H7 (cell line): Measurements from ENCODE around the gene RNU6-9. TPM values are rescaled to one million over a fixed set of nuclear protein-coding genes. Genes with fewer than 3 reads are reported as not detected.
"Not testable (repeated sequence)": the region's sequence is repeated elsewhere in the genome, so short reads cannot be mapped to it uniquely, and the experiment has no call there.

Experiments used
- DNase-seq: peaks from one replicate; pipeline ENCODE4 v3.0.0; 2012
- H3K27me3 ChIP-seq: 2 replicates; pipeline ENCODE4 v1.6.0; 2011; ENCODE audit warnings: mild to moderate bottlenecking, low read length; ENCODE audit not compliant: control insufficient read depth, insufficient read depth
- H3K36me3 ChIP-seq: replicated peaks from 2 replicates; pipeline ENCODE4 v1.5.1; 2011; ENCODE audit warnings: low read length; ENCODE audit not compliant: control insufficient read depth, insufficient read depth
- H3K4me3 ChIP-seq: 2 replicates; pipeline ENCODE4 v1.5.1; 2011; ENCODE audit warnings: low read depth, mild to moderate bottlenecking, control low read depth, low read length, moderate library complexity; ENCODE audit not compliant: insufficient read depth
- total RNA-seq: library from RNA; depleted of rRNA; stranded (reverse); fragments of >200 nt; shearing (Covaris generic); gene quantifications from 2 replicates; pipeline ENCODE4 v1.2.3, GENCODE V29; 2014

The RNU6-9 gene
- total RNA-seq, 1 experiment from 2014 or later, result not detected

GRCh38 chr19:879711-880438, 13.4 kb upstream of the RNU6-9 start:
- H3K36me3 ChIP-seq, result peaks cover 5% of the 10 kb centered on the region
- peak; percentile 77 for DNase-seq
- H3K4me3 ChIP-seq, result no peak overlapping the region
- no peaks in the 10 kb centered on the region for H3K27me3 ChIP-seq

GRCh38 chr19:881385-882071, 11.8 kb upstream of the RNU6-9 start:
- no peak overlapping the region for H3K4me3 ChIP-seq
- no peak for DNase-seq
- peaks cover 5% of the 10 kb centered on the region; the same call in 1 of the 2 replicates for H3K36me3 ChIP-seq
- no peaks in the 10 kb centered on the region for H3K27me3 ChIP-seq

GRCh38 chr19:882871-883497, 10.3 kb upstream of the RNU6-9 start:
- peaks cover 5% of the 10 kb centered on the region; the same call in 1 of the 2 replicates for H3K36me3 ChIP-seq
- no peaks in the 10 kb centered on the region for H3K27me3 ChIP-seq
- no peak for DNase-seq
- H3K4me3 ChIP-seq, result no peak overlapping the region

DNA sequence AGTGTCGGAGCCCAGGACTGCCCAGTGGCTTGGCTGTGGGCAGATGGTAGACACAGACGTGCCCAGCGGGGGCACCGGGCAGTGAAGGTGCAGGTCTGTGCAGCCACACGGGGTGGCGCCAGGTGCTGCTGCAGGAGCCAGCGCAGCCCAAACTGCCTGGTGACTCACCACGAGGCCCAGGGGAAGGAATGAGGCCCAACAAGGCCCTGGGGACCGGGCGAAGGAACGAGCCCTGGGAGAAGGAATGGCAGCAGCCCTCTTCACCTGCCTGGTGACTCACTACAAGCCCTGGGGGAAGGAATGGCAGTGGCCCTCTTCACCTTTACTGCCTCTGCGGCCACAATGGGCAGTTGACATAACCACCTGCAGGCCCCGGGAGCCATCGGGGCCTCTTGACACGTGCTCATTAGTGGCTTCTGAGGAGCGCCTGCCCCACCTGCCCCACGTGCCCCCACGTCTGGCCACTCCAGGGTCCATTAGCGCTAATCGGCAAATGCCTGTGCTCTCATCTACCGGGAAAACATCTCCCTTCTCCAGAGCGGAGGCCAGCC, 9.5 kb upstream of the RNU6-9 start:
- H3K27me3 ChIP-seq, result no peaks in the 10 kb centered on the region
- peak; percentile 76 for DNase-seq
- H3K36me3 ChIP-seq, result peaks cover 5% of the 10 kb centered on the region; the same call in 1 of the 2 replicates
- no peak overlapping the region for H3K4me3 ChIP-seq

- Histone ChIP-seq H3K27me3 (no peaks in the 10 kb centered on the region), H3K4me3 (no peak overlapping the region), H3K36me3 (peaks cover 7% of the 10 kb centered on the region)
- DNase-seq, result no peak
These were observed 8.7 kb upstream of the RNU6-9 start for GRCh38 chr19:884420-885211.

- DNase-seq, result no peak
- Histone ChIP-seq H3K4me3 (no peak overlapping the region), H3K27me3 (no peaks in the 10 kb centered on the region), H3K36me3 (peaks cover 7% of the 10 kb centered on the region)
These were observed 7.6 kb upstream of the RNU6-9 start for GRCh38 chr19:885536-886224.

GRCh38 chr19:887072-887471, 6.2 kb upstream of the RNU6-9 start:
- DNase-seq, result no peak
- H3K27me3 ChIP-seq, result no peaks in the 10 kb centered on the region
- no peak overlapping the region for H3K4me3 ChIP-seq
- peaks cover 2% of the 10 kb centered on the region for H3K36me3 ChIP-seq

DNA sequence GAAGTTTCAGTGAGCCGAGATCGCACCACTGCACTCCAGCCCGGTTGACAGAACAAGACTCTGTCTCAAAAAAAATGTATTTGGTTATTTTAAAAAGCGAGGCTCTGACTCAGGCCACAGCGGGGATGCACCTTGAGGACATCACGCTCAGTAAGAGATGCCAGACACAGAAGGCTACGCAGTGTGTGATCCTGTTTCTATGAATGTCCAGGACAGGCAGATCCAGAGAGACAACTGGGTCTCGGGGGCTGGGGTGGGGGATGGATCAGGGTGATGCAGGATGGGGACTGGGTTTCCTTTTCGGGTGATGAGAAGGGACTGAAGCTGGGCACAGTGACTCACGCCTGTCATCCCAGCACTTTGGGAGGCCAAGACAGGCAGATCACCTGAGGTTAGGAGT, 5.7 kb upstream of the RNU6-9 start:
- H3K36me3 ChIP-seq, result peaks cover 2% of the 10 kb centered on the region
- no peaks in the 10 kb centered on the region for H3K27me3 ChIP-seq
- H3K4me3 ChIP-seq, result no peak overlapping the region
- DNase-seq, result no peak

DNA sequence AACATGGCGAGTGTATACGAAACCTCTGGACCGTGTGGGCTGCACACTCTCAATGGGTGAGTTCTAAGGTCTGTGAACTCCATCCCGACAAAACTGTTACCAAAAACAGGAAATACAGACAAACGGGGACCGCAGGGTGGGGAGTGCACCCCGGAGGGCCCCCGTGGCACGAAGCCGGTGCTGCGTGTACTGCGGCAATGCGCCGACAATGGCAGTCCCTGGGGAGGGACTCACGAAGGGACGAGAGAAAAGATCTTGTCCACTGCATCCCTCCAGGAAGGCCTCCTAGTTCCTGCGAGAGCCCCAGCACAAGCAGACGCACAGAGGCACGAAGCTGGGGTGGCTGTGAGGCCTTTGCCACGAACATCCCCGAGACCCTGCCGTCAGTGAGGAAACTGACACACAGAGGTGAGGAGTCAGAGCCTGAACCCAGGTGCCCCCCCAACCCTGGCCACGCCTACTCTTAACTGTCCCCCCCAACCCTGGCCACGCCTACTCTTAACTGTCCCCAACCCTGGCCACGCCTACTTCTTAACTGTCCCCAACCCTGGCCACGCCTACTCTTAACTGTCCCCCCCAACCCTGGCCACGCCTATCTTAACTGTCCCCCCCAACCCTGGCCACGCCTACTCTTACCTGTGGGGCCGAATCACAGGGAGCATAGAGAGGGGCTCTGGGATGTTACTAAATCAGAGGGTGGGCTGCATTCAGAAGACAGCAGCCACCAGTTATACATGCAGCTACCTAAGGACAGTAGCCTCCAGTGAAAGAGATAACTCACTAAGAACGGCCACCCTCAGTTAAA, 4.5 kb upstream of the RNU6-9 start:
- H3K4me3 ChIP-seq, result no peak overlapping the region
- H3K27me3 ChIP-seq, result no peaks in the 10 kb centered on the region
- DNase-seq, result no peak
- peaks cover 2% of the 10 kb centered on the region for H3K36me3 ChIP-seq

DNA sequence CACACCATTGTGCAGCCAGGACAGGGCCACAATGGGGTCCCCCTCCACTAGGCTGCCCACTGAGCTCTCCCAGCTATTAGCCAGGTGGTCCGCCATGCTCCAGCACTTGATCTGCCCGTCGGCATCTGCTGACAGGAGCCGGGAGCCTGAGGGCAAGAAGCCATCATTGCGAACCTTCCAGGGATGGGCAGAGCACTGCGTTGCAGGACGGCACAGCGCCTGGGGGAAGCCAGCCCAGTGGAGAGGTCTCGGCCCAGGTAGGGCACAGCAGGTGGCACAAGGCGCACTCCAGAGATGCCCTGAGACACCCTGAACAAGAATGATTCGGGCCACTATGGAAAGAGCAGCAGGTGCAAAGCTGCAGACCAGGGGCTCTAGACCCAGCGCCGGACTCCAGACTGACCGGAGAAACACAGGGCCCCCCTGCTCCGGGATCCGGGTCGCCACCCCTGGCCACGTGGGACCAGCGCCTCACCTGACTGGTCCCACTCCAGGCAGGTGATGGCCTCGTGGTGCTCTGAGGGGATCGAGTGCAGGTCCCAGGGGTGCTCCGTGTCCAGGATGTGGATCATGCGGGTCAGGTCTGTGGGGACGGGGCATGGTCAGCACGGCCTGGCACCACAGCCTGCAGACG, 3.5 kb upstream of the RNU6-9 start:
- no peak for DNase-seq
- Histone ChIP-seq H3K27me3 (no peaks in the 10 kb centered on the region), H3K36me3 (peaks cover 2% of the 10 kb centered on the region), H3K4me3 (no peak overlapping the region)

DNA sequence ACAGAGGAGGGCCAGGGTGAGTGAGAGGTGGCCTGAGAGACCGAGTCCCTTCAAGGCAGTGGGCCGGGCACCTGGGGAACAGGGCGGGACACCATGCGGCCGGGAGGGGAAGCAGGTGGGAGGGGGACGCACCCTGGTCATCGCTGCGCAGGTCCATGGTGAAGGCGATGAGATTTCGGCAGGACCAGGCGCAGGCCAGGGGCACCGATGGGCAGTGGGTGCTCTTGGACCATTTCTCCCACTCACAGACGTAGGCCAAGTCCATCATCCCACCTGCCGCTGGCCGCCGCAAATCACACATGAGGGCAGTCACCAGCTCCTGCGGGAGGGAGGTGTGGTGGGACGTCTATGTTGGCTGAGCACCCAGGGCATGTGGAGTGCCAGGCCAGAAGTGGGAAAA, 2.5 kb upstream of the RNU6-9 start:
- Histone ChIP-seq H3K4me3 (no peak overlapping the region), H3K27me3 (no peaks in the 10 kb centered on the region), H3K36me3 (peaks cover 2% of the 10 kb centered on the region)
- no peak for DNase-seq

DNA sequence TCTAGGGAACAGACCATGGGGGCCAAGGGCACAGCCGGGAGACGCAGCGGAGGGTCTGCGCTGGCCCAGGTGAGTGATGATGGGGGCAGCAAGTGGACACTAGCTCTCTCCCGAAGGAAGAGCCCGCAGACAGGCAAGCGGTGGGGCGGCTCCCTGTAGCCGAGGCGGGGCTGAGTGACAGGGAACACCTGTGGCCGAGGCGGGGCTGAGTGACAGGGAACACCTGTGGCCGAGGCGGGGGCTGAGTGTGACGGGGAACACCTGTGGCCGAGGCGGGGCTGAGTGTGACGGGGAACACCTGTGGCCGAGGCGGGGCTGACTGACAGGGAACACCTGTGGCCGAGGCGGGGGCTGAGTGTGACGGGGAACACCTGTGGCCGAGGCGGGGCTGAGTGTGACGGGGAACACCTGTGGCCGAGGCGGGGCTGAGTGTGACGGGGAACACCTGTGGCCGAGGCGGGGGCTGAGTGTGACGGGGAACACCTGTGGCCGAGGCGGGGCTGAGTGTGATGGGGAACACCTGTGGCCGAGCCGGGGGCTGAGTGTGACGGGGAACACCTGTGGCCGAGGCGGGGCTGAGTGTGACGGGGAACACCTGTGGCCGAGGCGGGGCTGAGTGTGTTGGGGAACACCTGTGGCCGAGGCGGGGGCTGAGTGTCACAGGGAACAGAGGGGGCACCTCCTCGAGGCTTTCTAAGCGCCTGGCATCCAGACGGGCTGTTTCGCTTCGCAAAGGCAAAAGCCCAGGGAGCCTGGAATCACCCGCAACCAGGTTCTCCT, 1.7 kb upstream of the RNU6-9 start:
- H3K27me3 ChIP-seq, DNase-seq, H3K36me3 ChIP-seq: not testable (repeated sequence)
- H3K4me3 ChIP-seq, result peak overlapping the region; percentile 76
